DOHH2 (cell line): ENCODE data around the gene CAMKMT.

Experiments used
- CTCF ChIP-seq: fragments of 200-600 bp; sonication (generic); IDR thresholded peaks from one replicate; pipeline ENCODE4 v1.5.1; 2014; ENCODE audit warnings: antibody characterized with exemption, mild to moderate bottlenecking, low read depth, low read length; ENCODE audit not compliant: poor library complexity, severe bottlenecking
- EZH2phosphoT487 ChIP-seq: fragments of 200-600 bp; sonication (generic); IDR thresholded peaks from 2 replicates; pipeline ENCODE4 v1.6.1; 2017; ENCODE audit warnings: borderline replicate concordance, mild to moderate bottlenecking, antibody characterized with exemption, low read length, moderate library complexity, mixed read lengths

GRCh38 chr2:44325897-44326296 lies 35.9 kb upstream of the CAMKMT start:
- TF ChIP-seq CTCF (no peak), EZH2phosphoT487 (no peak)
